ENCODE measurements around the gene SFSWAP.

SFSWAP gene

GRCh38 chr12:131729254-131729955 is 18.5 kb downstream of the SFSWAP start:
- Histone ChIP-seq H3K27ac (ENCODE audit: low read length) (no peak overlapping the region), H3K9me3 (ENCODE audit: insufficient read depth, low read depth, low read length) (no peaks in the 10 kb centered on the region), H3K4me3 (ENCODE audit: low read length) (no peak overlapping the region; the same call in 1 of the 2 replicates), H3K27me3 (ENCODE audit: insufficient read depth, low read length) (no peaks in the 10 kb centered on the region), H3K9ac (ENCODE audit: low read depth, low read length) (peak overlapping the region; percentile 0; the same call in 1 of the 2 replicates), H3K4me1 (ENCODE audit: insufficient read depth, low read length) (peaks cover 19% of the 10 kb centered on the region), H3K36me3 (ENCODE audit: insufficient read depth, low read depth, low read length) (peaks cover 92% of the 10 kb centered on the region)

GRCh38 chr12:131732996-131733615 is 22.2 kb downstream of the SFSWAP start:
- Histone ChIP-seq H3K9ac (ENCODE audit: low read depth, low read length) (no peak overlapping the region), H3K4me3 (ENCODE audit: low read length) (no peak overlapping the region), H3K4me1 (ENCODE audit: insufficient read depth, low read length) (peaks cover 17% of the 10 kb centered on the region; the same call in 1 of the 2 replicates), H3K9me3 (ENCODE audit: insufficient read depth, low read depth, low read length) (no peaks in the 10 kb centered on the region), H3K27ac (ENCODE audit: low read length) (no peak overlapping the region), H3K36me3 (ENCODE audit: insufficient read depth, low read depth, low read length) (peaks cover 90% of the 10 kb centered on the region), H3K27me3 (ENCODE audit: insufficient read depth, low read length) (no peaks in the 10 kb centered on the region)

- H3K36me3 ChIP-seq (ENCODE audit: insufficient read depth, low read depth, low read length): peaks cover 89% of the 10 kb centered on the region
- H3K27ac ChIP-seq (ENCODE audit: low read length): no peak overlapping the region
Measured at GRCh38 chr12:131733874-131734273, 23.0 kb downstream of the SFSWAP start.

GRCh38 chr12:131734336-131735152 is 23.7 kb downstream of the SFSWAP start:
- Histone ChIP-seq H3K9me3 (ENCODE audit: insufficient read depth, low read depth, low read length) (no peaks in the 10 kb centered on the region), H3K27ac (ENCODE audit: low read length) (no peak overlapping the region), H3K36me3 (ENCODE audit: insufficient read depth, low read depth, low read length) (peaks cover 87% of the 10 kb centered on the region), H3K4me3 (ENCODE audit: low read length) (no peak overlapping the region), H3K9ac (ENCODE audit: low read depth, low read length) (no peak overlapping the region), H3K4me1 (ENCODE audit: insufficient read depth, low read length) (peaks cover 14% of the 10 kb centered on the region; the same call in 1 of the 2 replicates), H3K27me3 (ENCODE audit: insufficient read depth, low read length) (no peaks in the 10 kb centered on the region)

More at GRCh38 chr12:131733874-131734273, 23.0 kb downstream of the SFSWAP start:
- no peaks in the 10 kb centered on the region for H3K27me3 ChIP-seq (ENCODE audit: insufficient read depth, low read length)
- no peak overlapping the region for H3K4me3 ChIP-seq (ENCODE audit: low read length)
- H3K4me1 ChIP-seq (ENCODE audit: insufficient read depth, low read length): peaks cover 17% of the 10 kb centered on the region; the same call in 1 of the 2 replicates
- no peak overlapping the region for H3K9ac ChIP-seq (ENCODE audit: low read depth, low read length)
- no peaks in the 10 kb centered on the region for H3K9me3 ChIP-seq (ENCODE audit: insufficient read depth, low read depth, low read length)

GRCh38 chr12:131735153-131735456 is 24.2 kb downstream of the SFSWAP start:
- H3K27me3 ChIP-seq (ENCODE audit: insufficient read depth, low read length): no peaks in the 10 kb centered on the region
- peaks cover 9% of the 10 kb centered on the region; the same call in 1 of the 2 replicates for H3K4me1 ChIP-seq (ENCODE audit: insufficient read depth, low read length)
- no peak overlapping the region for H3K4me3 ChIP-seq (ENCODE audit: low read length)
- no peak overlapping the region for H3K27ac ChIP-seq (ENCODE audit: low read length)
- no peak overlapping the region for H3K9ac ChIP-seq (ENCODE audit: low read depth, low read length)
- peaks cover 85% of the 10 kb centered on the region for H3K36me3 ChIP-seq (ENCODE audit: insufficient read depth, low read depth, low read length)
- no peaks in the 10 kb centered on the region for H3K9me3 ChIP-seq (ENCODE audit: insufficient read depth, low read depth, low read length)

- Histone ChIP-seq H3K4me1 (ENCODE audit: insufficient read depth, low read length) (peaks cover 8% of the 10 kb centered on the region; the same call in 1 of the 2 replicates), H3K27ac (ENCODE audit: low read length) (no peak overlapping the region), H3K9ac (ENCODE audit: low read depth, low read length) (no peak overlapping the region), H3K27me3 (ENCODE audit: insufficient read depth, low read length) (no peaks in the 10 kb centered on the region), H3K9me3 (ENCODE audit: insufficient read depth, low read depth, low read length) (no peaks in the 10 kb centered on the region), H3K36me3 (ENCODE audit: insufficient read depth, low read depth, low read length) (peaks cover 85% of the 10 kb centered on the region), H3K4me3 (ENCODE audit: low read length) (no peak overlapping the region)
Measured at GRCh38 chr12:131735476-131736445, 24.9 kb downstream of the SFSWAP start.

GRCh38 chr12:131736446-131737149 is 25.7 kb downstream of the SFSWAP start:
- no peaks in the 10 kb centered on the region for H3K27me3 ChIP-seq (ENCODE audit: insufficient read depth, low read length)
- 0 out of 2 replicates have a peak, but pooled peaks cover 3% of the 10 kb centered on the region for H3K9me3 ChIP-seq (ENCODE audit: insufficient read depth, low read depth, low read length)
- H3K4me3 ChIP-seq (ENCODE audit: low read length): no peak overlapping the region
- H3K4me1 ChIP-seq (ENCODE audit: insufficient read depth, low read length): peaks cover 8% of the 10 kb centered on the region; the same call in 1 of the 2 replicates
- H3K36me3 ChIP-seq (ENCODE audit: insufficient read depth, low read depth, low read length): peaks cover 83% of the 10 kb centered on the region
- H3K9ac ChIP-seq (ENCODE audit: low read depth, low read length): no peak overlapping the region
- H3K27ac ChIP-seq (ENCODE audit: low read length): no peak overlapping the region

GRCh38 chr12:131737150-131737827 is 26.4 kb downstream of the SFSWAP start:
- Histone ChIP-seq H3K4me1 (ENCODE audit: insufficient read depth, low read length) (peaks cover 8% of the 10 kb centered on the region; the same call in 1 of the 2 replicates), H3K4me3 (ENCODE audit: low read length) (no peak overlapping the region), H3K27ac (ENCODE audit: low read length) (no peak overlapping the region), H3K9ac (ENCODE audit: low read depth, low read length) (no peak overlapping the region), H3K36me3 (ENCODE audit: insufficient read depth, low read depth, low read length) (peaks cover 85% of the 10 kb centered on the region), H3K27me3 (ENCODE audit: insufficient read depth, low read length) (no peaks in the 10 kb centered on the region), H3K9me3 (ENCODE audit: insufficient read depth, low read depth, low read length) (peaks cover 7% of the 10 kb centered on the region; the same call in 1 of the 2 replicates)

- peaks cover 16% of the 10 kb centered on the region for H3K9me3 ChIP-seq (ENCODE audit: insufficient read depth, low read depth, low read length)
- H3K36me3 ChIP-seq (ENCODE audit: insufficient read depth, low read depth, low read length): peaks cover 85% of the 10 kb centered on the region
- H3K27ac ChIP-seq (ENCODE audit: low read length): no peak overlapping the region
- peaks cover 8% of the 10 kb centered on the region; the same call in 1 of the 2 replicates for H3K4me1 ChIP-seq (ENCODE audit: insufficient read depth, low read length)
- H3K9ac ChIP-seq (ENCODE audit: low read depth, low read length): no peak overlapping the region
- no peak overlapping the region for H3K4me3 ChIP-seq (ENCODE audit: low read length)
- no peaks in the 10 kb centered on the region for H3K27me3 ChIP-seq (ENCODE audit: insufficient read depth, low read length)
Measured at GRCh38 chr12:131738196-131738595, 27.3 kb downstream of the SFSWAP start.

GRCh38 chr12:131740626-131741025 is 29.7 kb downstream of the SFSWAP start:
- H3K36me3 ChIP-seq (ENCODE audit: insufficient read depth, low read depth, low read length): peaks cover 86% of the 10 kb centered on the region
- H3K4me3 ChIP-seq (ENCODE audit: low read length): no peak overlapping the region

More at GRCh38 chr12:131740626-131741025, 29.7 kb downstream of the SFSWAP start:
- H3K4me1 ChIP-seq (ENCODE audit: insufficient read depth, low read length): peaks cover 8% of the 10 kb centered on the region; the same call in 1 of the 2 replicates
- H3K9me3 ChIP-seq (ENCODE audit: insufficient read depth, low read depth, low read length): peaks cover 39% of the 10 kb centered on the region
- H3K27me3 ChIP-seq (ENCODE audit: insufficient read depth, low read length): no peaks in the 10 kb centered on the region
- no peak overlapping the region for H3K9ac ChIP-seq (ENCODE audit: low read depth, low read length)
- H3K27ac ChIP-seq (ENCODE audit: low read length): no peak overlapping the region

Measured in iPS-20b (cell line).